Stomach (tissue), 4 donors: ENCODE measurements around the gene MALRD1.

Source experiments
- CTCF ChIP-seq, 7 experiments: fragments of 450-650 bp in 4 of 7; fragments of 200-600 bp in 3 of 7; sonication (generic) in 3 of 7; IDR thresholded peaks; one replicate each; pipeline ENCODE4 v1.5.1; 2016 to 2019; ENCODE audit warnings: antibody characterized with exemption in 7 of 7, control low read depth in 2 of 7, mild to moderate bottlenecking in 1 of 7
- EP300 ChIP-seq: sonication (generic); formaldehyde crosslinking; IDR thresholded peaks from one replicate; pipeline ENCODE4 v1.6.1; 2017; ENCODE audit warnings: antibody characterized with exemption
- POLR2A ChIP-seq, 4 donors: fragments of 450-650 bp; IDR thresholded peaks; one replicate each; pipeline ENCODE4 v1.6.1; 2016; ENCODE audit warnings: antibody characterized with exemption in 4 of 4, control low read depth in 2 of 4, mild to moderate bottlenecking in 1 of 4, moderate library complexity in 1 of 4
- POLR2AphosphoS5 ChIP-seq, 3 donors: sonication (generic); formaldehyde crosslinking; IDR thresholded peaks; one replicate each; pipeline ENCODE4 v1.6.1; 2016; ENCODE audit warnings: antibody characterized with exemption in 3 of 3

GRCh38 chr10:19750972-19751371 is 702.4 kb downstream of the MALRD1 start:
- TF ChIP-seq CTCF (IDR thresholded peaks at IDR 0.05) (no peak), POLR2AphosphoS5 (IDR thresholded peaks at IDR 0.05) (no peak), POLR2A (IDR thresholded peaks at IDR 0.05) (no peak), EP300 (no peak)
